Stomach (tissue), 19 donors: ENCODE measurements around the gene GPR183. TPM values are rescaled to one million over a fixed set of nuclear protein-coding genes. Genes with fewer than 3 reads are reported as not detected.
A peak's percentile ranks its signal among the peaks of the same experiment; 100 is the strongest.

Source experiments
- DNase-seq, 2 donors: peaks; one replicate each; pipeline versions ENCODE4 v3.0.0 to v3.0.0-alpha.2; 2013 to 2019
- H3K27ac ChIP-seq, 5 donors: fragments of 200-600 bp in 4 of 5; sonication (generic) in 4 of 5; one replicate each; pipeline ENCODE4 v1.5.1; 2013 to 2019; ENCODE audit warnings: mild to moderate bottlenecking in 1 of 5, moderate library complexity in 1 of 5
- H3K27me3 ChIP-seq, 3 donors: fragments of 200-600 bp; sonication (generic); one replicate each; pipeline ENCODE4 v1.5.1; 2017 to 2019; ENCODE audit warnings: mixed run types in 1 of 3
- H3K36me3 ChIP-seq, 4 donors: fragments of 200-600 bp; sonication (generic); 1 replicate in 3 of 4; 2 replicates in 1 of 4; pipeline ENCODE4 v1.5.1; 2016 to 2019
- H3K4me1 ChIP-seq, 4 donors: fragments of 200-600 bp; sonication (generic); one replicate each; pipeline ENCODE4 v1.5.1; 2016 to 2019
- H3K4me3 ChIP-seq, 4 donors: fragments of 200-600 bp; sonication (generic) in 3 of 4; one replicate each; pipeline ENCODE4 v1.5.1; 2016 to 2019; ENCODE audit warnings: mild to moderate bottlenecking in 1 of 4
- H3K9me3 ChIP-seq, 4 donors: fragments of 200-600 bp; sonication (generic); one replicate each; pipeline ENCODE4 v1.5.1; 2016 to 2019
- EP300 ChIP-seq: sonication (generic); formaldehyde crosslinking; IDR thresholded peaks from one replicate; pipeline ENCODE4 v1.6.1; 2017; ENCODE audit warnings: antibody characterized with exemption
- POLR2A ChIP-seq, 4 donors: fragments of 450-650 bp; IDR thresholded peaks; one replicate each; pipeline ENCODE4 v1.6.1; 2016; ENCODE audit warnings: antibody characterized with exemption in 4 of 4, control low read depth in 2 of 4, mild to moderate bottlenecking in 1 of 4, moderate library complexity in 1 of 4
- POLR2AphosphoS5 ChIP-seq, 3 donors: sonication (generic); formaldehyde crosslinking; IDR thresholded peaks; one replicate each; pipeline ENCODE4 v1.6.1; 2016; ENCODE audit warnings: antibody characterized with exemption in 3 of 3
- WGBS, 5 donors: extraction: QIAGEN DNeasy Blood & Tissue Kit in 3 of 5; methylation state at CpG; one replicate each; pipeline versions ENCODE4 v1.1.5 to v1.1.7; 2013 to 2018; 5-methylcytosine and 5-hydroxymethylcytosine counted together
- intact Hi-C: fragments of 100-400 bp; cut with DNase I; formaldehyde crosslinking; loops from one replicate; pipeline ENCODE4 v1.15.1; 2023; ENCODE audit warnings: low total_unique reads
- long read RNA-seq, 10 donors: transcript quantifications; one replicate each; lab custom pipeline, GENCODE V29; 2026
- polyA plus RNA-seq, 3 donors: library from polyadenylated mRNA; stranded (reverse); fragments of 200-250 nt; gene quantifications; one replicate each; pipeline ENCODE4 v1.2.3, GENCODE V29; 2013
- total RNA-seq, 5 donors: library from RNA; depleted of rRNA; stranded (reverse); fragments of >200 nt; gene quantifications; one replicate each; pipeline versions ENCODE4 v1.1.0 to v1.2.3, GENCODE V29; 2014 to 2016
- TF ChIP-seq, protein P1 (sequence below), 7 experiments: fragments of 450-650 bp in 4 of 7; fragments of 200-600 bp in 3 of 7; sonication (generic) in 3 of 7; IDR thresholded peaks; one replicate each; pipeline ENCODE4 v1.5.1; 2016 to 2019; ENCODE audit warnings: antibody characterized with exemption in 7 of 7, control low read depth in 2 of 7, mild to moderate bottlenecking in 1 of 7
- donor health status: healthy with polysubstance abuse.
- donor health status: Bipolar disorder and iron deficiency.
- donor health status: healthy.

GPR183 gene, protein sequence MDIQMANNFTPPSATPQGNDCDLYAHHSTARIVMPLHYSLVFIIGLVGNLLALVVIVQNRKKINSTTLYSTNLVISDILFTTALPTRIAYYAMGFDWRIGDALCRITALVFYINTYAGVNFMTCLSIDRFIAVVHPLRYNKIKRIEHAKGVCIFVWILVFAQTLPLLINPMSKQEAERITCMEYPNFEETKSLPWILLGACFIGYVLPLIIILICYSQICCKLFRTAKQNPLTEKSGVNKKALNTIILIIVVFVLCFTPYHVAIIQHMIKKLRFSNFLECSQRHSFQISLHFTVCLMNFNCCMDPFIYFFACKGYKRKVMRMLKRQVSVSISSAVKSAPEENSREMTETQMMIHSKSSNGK
- total RNA-seq (10 to 100 TPM in 4 of 5 donors, under 1 TPM in 1; 0.58 to 24.4 (median 16.4) TPM), polyA plus RNA-seq (1 to 10 TPM; 3.0 to 5.8 (median 4.5) TPM)
- long read RNA-seq, donor 1, partial matches to known transcripts = 0 of 3 reads
- long read RNA-seq, donor 1, other reads (novel, unspliced or antisense) = 0 of 3 reads
- long read RNA-seq, donor 2, partial matches to known transcripts = 0 of 4 reads
- long read RNA-seq, donor 2, other reads (novel, unspliced or antisense) = 0 of 4 reads
- long read RNA-seq, donor 3, partial matches to known transcripts = 0 of 1 reads
- long read RNA-seq, donor 3, other reads (novel, unspliced or antisense) = 0 of 1 reads
- long read RNA-seq, donor 4, partial matches to known transcripts = 0 of 1 reads
- long read RNA-seq, donor 4, other reads (novel, unspliced or antisense) = 0 of 1 reads
- long read RNA-seq, donor 5, partial matches to known transcripts = 0 of 2 reads
- long read RNA-seq, donor 5, other reads (novel, unspliced or antisense) = 0 of 2 reads
- long read RNA-seq, donor 6, partial matches to known transcripts = 5 of 7 reads
- long read RNA-seq, donor 6, other reads (novel, unspliced or antisense) = 0 of 7 reads
- long read RNA-seq, donor 7, transcript GPR183-201 (2 exons, 1,700 nt) = major isoform, 5 of 26 reads
- long read RNA-seq, donor 7, partial matches to known transcripts = 0 of 26 reads
- long read RNA-seq, donor 7, other reads (novel, unspliced or antisense) = 21 of 26 reads
- long read RNA-seq, donor 8, partial matches to known transcripts = 0 of 3 reads
- long read RNA-seq, donor 8, other reads (novel, unspliced or antisense) = 0 of 3 reads
- long read RNA-seq, donor 9, partial matches to known transcripts = 0 of 2 reads
- long read RNA-seq, donor 9, other reads (novel, unspliced or antisense) = 0 of 2 reads
- long read RNA-seq, donor 10, partial matches to known transcripts = 0 of 1 reads
- long read RNA-seq, donor 10, other reads (novel, unspliced or antisense) = 0 of 1 reads

DNA sequence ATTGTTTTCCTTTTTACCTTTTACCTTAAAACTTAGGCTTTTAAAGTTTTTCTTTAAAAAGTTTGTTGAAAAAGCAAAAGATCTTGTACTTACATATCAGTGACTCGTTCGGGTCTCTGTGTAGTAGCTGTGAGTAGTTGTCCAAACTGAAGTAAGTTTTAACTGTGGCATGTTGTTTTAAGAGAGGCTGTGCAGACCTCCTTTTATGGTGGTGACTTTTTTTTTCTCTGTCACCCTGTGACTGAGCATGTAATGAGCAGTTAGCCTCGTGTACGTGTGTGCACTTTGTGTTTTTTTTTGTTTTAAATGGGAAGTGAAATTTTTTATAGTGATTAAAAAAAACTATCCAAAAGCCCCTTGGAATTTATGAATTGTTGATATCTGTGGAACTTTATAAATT lies at the start of gene GPR183:
Gene GPR183 (minus strand): TSS at position 153 of the 400 bp plus-strand sequence. CDS start 11,254 bp downstream, outside the sequence.
- TF ChIP-seq POLR2AphosphoS5 (IDR thresholded peaks at IDR 0.05) (peak; percentile 61 to 74 (median 69)), EP300 (no peak), POLR2A (IDR thresholded peaks at IDR 0.05) (peak in 1 of 4 donors; percentile 50)
- TF ChIP-seq, protein P1, sequence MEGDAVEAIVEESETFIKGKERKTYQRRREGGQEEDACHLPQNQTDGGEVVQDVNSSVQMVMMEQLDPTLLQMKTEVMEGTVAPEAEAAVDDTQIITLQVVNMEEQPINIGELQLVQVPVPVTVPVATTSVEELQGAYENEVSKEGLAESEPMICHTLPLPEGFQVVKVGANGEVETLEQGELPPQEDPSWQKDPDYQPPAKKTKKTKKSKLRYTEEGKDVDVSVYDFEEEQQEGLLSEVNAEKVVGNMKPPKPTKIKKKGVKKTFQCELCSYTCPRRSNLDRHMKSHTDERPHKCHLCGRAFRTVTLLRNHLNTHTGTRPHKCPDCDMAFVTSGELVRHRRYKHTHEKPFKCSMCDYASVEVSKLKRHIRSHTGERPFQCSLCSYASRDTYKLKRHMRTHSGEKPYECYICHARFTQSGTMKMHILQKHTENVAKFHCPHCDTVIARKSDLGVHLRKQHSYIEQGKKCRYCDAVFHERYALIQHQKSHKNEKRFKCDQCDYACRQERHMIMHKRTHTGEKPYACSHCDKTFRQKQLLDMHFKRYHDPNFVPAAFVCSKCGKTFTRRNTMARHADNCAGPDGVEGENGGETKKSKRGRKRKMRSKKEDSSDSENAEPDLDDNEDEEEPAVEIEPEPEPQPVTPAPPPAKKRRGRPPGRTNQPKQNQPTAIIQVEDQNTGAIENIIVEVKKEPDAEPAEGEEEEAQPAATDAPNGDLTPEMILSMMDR (IDR thresholded peaks at IDR 0.05) = no peak
- Histone ChIP-seq H3K27ac (peak within 1 kb of the TSS; percentile 13 to 76 (median 57)), H3K4me3 (peak within 1 kb of the TSS; percentile 1 to 30 (median 28)), H3K4me1 (peaks cover 0 to 41% (median 20%) of the 10 kb centered on the region in 4 donors), H3K9me3 (no peaks in the 10 kb centered on the region), H3K27me3 (no peaks in the 10 kb centered on the region), H3K36me3 (peaks cover 0 to 3% (median 0%) of the 10 kb centered on the region in 4 donors)
- WGBS, 5 donors = 38 to 55% (median 42%) methylated on average over 4 of the region's 4 CpGs
- DNase-seq = peak in 1 of 2 donors; percentile 73
- intact Hi-C loops = no loop called here

DNA sequence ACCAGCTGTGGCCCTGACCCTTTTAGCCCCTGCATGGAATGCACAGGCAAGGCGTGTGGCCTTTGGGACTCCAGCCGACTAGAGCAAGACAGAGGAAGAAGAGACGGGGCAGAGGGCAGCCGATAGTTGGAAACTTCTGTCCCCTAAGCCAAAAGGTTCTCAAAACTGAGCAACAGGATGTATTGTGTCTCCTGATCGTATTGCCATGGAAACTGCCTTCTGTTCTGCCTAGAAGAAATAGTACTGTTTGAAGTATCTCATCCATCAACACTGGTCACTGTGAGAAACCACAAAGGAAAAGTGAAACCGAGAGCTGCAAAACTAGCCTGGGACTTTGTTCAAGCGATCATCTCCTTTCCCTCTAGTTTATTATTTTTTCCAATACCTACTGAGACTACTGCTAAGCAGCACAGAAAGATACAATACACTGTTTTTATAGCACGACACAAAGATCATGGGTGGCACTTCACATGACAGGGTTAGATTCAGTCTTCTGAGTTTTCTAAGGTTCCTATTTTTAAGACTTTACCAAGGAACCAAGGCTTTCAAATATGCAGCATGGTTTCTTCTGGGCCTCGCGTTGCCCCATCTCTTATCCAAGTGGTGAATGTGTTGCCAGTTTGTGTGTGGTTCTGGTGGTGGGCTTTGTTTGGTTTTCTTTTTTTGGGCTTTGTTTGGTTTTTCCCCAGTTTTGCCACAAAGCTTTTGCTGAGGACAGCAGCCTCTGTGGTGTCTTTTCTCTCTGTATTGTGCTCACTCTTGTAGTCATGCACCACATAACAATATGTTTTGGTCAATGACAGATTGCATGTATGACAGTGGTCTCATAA lies 49.3 kb upstream of the GPR183 start:
- H3K27ac ChIP-seq = peak overlapping the region; percentile 12 to 77 (median 63)
- intact Hi-C loops = no loop called here

DNA sequence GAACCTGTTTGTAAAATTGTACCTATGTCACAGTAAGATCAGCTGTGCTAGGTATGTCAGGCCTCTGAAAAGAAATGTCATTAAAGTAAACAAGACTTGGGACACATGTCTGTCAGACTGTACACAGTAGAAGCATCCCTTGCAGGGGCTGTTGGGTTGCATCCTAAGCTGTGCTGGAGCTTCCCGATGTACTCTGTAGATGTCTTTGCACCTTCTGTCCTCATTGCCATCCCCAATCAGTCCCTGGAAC lies 48.7 kb upstream of the GPR183 start:
- WGBS, 5 donors = 36 to 59% (median 47%) methylated on average over 1 of the region's 1 CpG
- no peak for DNase-seq
- peaks cover 0 to 46% (median 37%) of the 10 kb centered on the region in 4 donors for H3K36me3 ChIP-seq
- H3K9me3 ChIP-seq = no peaks in the 10 kb centered on the region
- no peak for TF ChIP-seq POLR2A (IDR thresholded peaks at IDR 0.05)
- no peak for TF ChIP-seq POLR2AphosphoS5 (IDR thresholded peaks at IDR 0.05)
- TF ChIP-seq, protein P1 (IDR thresholded peaks at IDR 0.05) = no peak
- no peak for TF ChIP-seq EP300
- no peaks in the 10 kb centered on the region for H3K27me3 ChIP-seq
- H3K4me3 ChIP-seq = peak overlapping the region in 3 of 4 donors; percentile 9 to 19 (median 16)
- H3K4me1 ChIP-seq = peaks cover 14 to 36% (median 15%) of the 10 kb centered on the region in 4 donors
- intact Hi-C loops = no loop called here
- peak overlapping the region; percentile 26 to 77 (median 63) for H3K27ac ChIP-seq

More for the DNA sequence above, 49.3 kb upstream of the GPR183 start:
- Histone ChIP-seq H3K4me1 (peaks cover 14 to 36% (median 15%) of the 10 kb centered on the region in 4 donors), H3K9me3 (no peaks in the 10 kb centered on the region), H3K27me3 (no peaks in the 10 kb centered on the region), H3K4me3 (peak overlapping the region in 3 of 4 donors; percentile 9 to 19 (median 16)), H3K36me3 (peaks cover 0 to 47% (median 40%) of the 10 kb centered on the region in 4 donors)
- TF ChIP-seq POLR2AphosphoS5 (IDR thresholded peaks at IDR 0.05) (no peak), EP300 (no peak), POLR2A (IDR thresholded peaks at IDR 0.05) (no peak)
- TF ChIP-seq, protein P1 (IDR thresholded peaks at IDR 0.05) = no peak
- peak in 1 of 2 donors; percentile 88 for DNase-seq
- WGBS, 5 donors = 38 to 61% (median 58%) methylated on average over 10 of the region's 10 CpGs
